ENCODE results near the gene ZNF507. TPM values are rescaled to one million over a fixed set of nuclear protein-coding genes. Genes with fewer than 3 reads are reported as not detected.

The ZNF507 gene
- total and polyA plus RNA-seq, 8 donors, result 14.0 to 31.4 (median 27.9) TPM

- intact Hi-C loops (cut with DNase I), result loop anchor here in 1 of 2 donors (10.0 kb wide), 1 partner anchor 235 kb away; no protein-coding TSS in a partner anchor
- Histone ChIP-seq H3K27ac (no peak overlapping the region), H3K4me1 (no peaks in the 10 kb centered on the region), H3K27me3 (peaks cover 4 to 97% of the 10 kb centered on the region in 2 donors), H3K36me3 (no peaks in the 10 kb centered on the region), H3K9me3 (no peaks in the 10 kb centered on the region), H3K4me3 (no peak overlapping the region)
- peak; percentile 58 to 73 for TF ChIP-seq CTCF (IDR thresholded peaks at IDR 0.05)
- DNase-seq (peak in 2 of 4 donors; percentile 55 to 77), ATAC-seq (peak; percentile 91)
Measured at GRCh38 chr19:32339988-32340874, 5.2 kb upstream of the ZNF507 start.

- no peak for TF ChIP-seq CTCF (IDR thresholded peaks at IDR 0.05)
- DNase-seq (no peak), ATAC-seq (no peak)
- Histone ChIP-seq H3K9me3 (no peaks in the 10 kb centered on the region), H3K27me3 (peaks cover 4 to 99% of the 10 kb centered on the region in 2 donors), H3K27ac (no peak overlapping the region), H3K4me1 (peaks cover 9 to 22% of the 10 kb centered on the region in 2 donors), H3K4me3 (no peak overlapping the region), H3K36me3 (no peaks in the 10 kb centered on the region)
- intact Hi-C loops (cut with DNase I), result loop anchor here in 1 of 2 donors (10.0 kb wide), 1 partner anchor 232 kb away; no protein-coding TSS in a partner anchor
Measured at GRCh38 chr19:32342695-32343094, 2.7 kb upstream of the ZNF507 start.

GRCh38 chr19:32343550-32344262 lies 1.7 kb upstream of the ZNF507 start:
- no peak for DNase-seq
- intact Hi-C loops (cut with DNase I), result loop anchor here in 1 of 2 donors (10.0 kb wide), 1 partner anchor 231 kb away; no protein-coding TSS in a partner anchor
- no peaks in the 10 kb centered on the region for H3K9me3 ChIP-seq
- no peak for TF ChIP-seq CTCF (IDR thresholded peaks at IDR 0.05)
- H3K36me3 ChIP-seq, result peaks cover 0 to 4% of the 10 kb centered on the region in 2 donors
- H3K4me1 ChIP-seq, result peaks cover 9 to 30% of the 10 kb centered on the region in 2 donors
- H3K27ac ChIP-seq, result no peak overlapping the region
- no peak overlapping the region for H3K4me3 ChIP-seq
- no peak for ATAC-seq
- peaks cover 4 to 97% of the 10 kb centered on the region in 2 donors for H3K27me3 ChIP-seq

- peaks cover 12 to 42% of the 10 kb centered on the region in 2 donors for H3K4me1 ChIP-seq
- peak overlapping the region; percentile 95 to 97 for H3K4me3 ChIP-seq
- TF ChIP-seq CTCF (IDR thresholded peaks at IDR 0.05), result no peak
- DNase-seq (no peak), ATAC-seq (no peak)
- peaks cover 0 to 90% of the 10 kb centered on the region in 2 donors for H3K27me3 ChIP-seq
- peaks cover 0 to 9% of the 10 kb centered on the region in 2 donors for H3K36me3 ChIP-seq
- intact Hi-C loops (cut with DNase I), result loop anchor here in 1 of 2 donors (10.0 kb wide), 1 partner anchor 228 kb away; no protein-coding TSS in a partner anchor
- no peaks in the 10 kb centered on the region for H3K9me3 ChIP-seq
- no peak overlapping the region for H3K27ac ChIP-seq
Measured at GRCh38 chr19:32346901-32347300, 1.5 kb downstream of the ZNF507 start.

All from left lung (tissue), 10 donors.